Right lung (tissue), 5 donors: ENCODE measurements around the gene SYMPK. TPM values are rescaled to one million over a fixed set of nuclear protein-coding genes. Genes with fewer than 3 reads are reported as not detected.

Experiments used
- DNase-seq, 2 donors: peaks; one replicate each; pipeline ENCODE4 v3.0.0-alpha.2; 2013
- polyA plus RNA-seq, 5 donors: library from polyadenylated mRNA; unstranded; fragments of 120-200 nt; gene quantifications; one replicate each; pipeline versions ENCODE4 v1.2.1 to v1.2.3, GENCODE V29; 2013; ENCODE audit warnings: inconsistent platforms in 1 of 5, low replicate concordance in 1 of 5; ENCODE audit not compliant: insufficient read length in 5 of 5, insufficient read depth in 1 of 5

The SYMPK gene
- polyA plus RNA-seq, 5 donors: 50.6 to 73.7 (median 64.0) TPM

DNA sequence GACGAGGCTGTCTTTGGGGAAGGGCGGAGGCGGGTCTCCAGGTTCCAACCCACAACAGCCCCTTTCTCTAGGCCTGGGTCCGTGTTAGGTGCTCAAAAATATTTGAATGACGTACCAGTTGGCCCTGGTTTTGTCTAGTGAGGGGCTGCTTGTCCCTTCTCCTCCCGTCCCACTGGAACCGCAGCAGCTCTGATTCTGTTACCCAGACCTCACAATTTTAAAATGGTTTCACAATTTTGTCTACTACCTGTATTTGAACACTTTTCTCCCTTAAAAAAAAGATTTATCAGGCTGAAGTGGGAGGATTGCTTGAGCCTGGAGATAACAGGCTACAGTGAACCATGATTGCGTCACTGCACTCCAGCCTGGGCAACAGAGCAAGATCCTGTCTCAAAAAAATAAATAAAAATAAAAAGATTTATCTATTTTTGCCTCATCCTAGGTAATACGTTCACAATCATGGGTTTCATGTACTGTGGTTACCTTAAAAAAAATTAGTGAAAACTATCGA lies 24.3 kb upstream of the SYMPK start:
- no peak for DNase-seq

DNA sequence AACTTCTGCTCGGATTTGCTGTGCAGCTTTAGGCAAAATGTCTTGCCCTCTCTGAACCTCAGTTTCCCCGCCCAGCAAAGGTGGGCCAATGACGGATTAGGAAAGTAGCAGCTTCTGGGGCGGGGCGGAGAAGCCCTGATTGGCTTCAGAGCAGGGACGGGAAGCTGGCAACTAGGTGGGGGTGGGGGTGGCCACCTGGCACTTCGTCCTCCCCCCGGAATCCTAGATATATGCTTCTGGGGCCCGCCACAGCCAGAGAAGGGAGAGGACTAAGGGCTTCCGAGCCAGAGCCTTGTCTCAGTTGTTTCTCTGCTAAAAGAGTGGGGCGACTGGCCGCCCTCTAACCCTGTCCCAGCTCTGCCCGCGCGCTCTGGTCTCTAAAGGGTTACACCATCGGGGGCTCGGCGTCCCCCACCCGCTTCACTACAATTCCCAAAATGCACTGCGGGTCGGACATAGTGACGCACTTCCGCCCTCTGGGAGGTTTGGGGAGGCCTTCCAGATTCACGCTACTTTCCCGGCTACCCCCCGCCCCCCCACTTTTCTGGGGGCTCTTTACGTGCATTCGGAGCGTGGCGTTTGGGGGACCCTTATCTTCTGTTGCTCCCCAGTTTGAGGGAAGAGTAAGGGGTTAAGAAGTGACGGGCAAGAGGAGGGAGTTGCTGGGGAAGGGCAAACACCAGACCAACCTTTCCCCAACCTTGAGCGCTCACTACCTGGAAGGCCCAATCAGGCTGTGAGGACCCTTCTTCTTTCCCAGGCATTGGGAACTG lies 23.7 kb upstream of the SYMPK start:
- DNase-seq: peak; percentile 89 to 92

DNA sequence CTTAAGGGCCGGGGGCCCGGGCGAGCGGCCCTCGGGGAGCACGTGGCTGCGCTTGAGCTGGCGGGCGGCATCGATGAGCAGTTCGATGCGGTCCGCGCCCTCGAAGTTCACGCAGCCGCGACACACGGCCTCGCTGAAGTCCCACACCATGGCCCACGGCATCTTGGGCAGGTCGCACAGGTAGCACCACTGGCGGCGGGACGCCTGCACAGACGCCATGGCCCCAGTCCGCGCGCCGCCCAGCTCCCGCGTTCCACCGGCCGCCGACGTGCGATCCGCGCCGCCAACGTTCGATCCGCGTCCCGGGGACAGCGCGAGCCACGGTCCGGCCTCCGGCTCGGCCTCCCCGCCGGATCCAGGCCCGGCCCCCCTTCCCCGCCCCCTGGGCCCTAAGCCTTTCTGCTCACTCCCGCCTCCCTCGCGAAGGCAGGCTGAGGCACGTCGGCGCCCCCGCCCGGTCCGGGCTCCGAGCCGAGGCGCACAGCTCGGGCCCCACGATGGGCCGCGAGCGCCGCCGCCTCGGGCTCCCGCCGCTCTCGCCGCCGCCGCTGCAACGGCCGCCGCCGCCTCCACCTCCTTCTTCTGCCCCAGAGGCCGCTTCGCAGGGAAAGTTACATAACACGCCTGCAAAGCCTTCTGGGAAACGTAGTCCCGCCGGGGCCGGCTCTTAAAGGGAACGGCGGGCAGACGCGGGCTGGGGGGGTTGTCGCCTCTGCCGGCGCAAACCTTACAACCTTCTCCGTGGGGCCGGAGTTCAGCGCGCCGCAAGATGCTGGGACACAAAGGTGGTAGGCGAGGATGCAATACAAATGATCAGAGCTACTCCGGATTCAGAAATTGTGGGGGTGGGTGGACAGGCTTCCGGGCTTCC lies 22.8 kb upstream of the SYMPK start, which contains the start of gene IRF2BP1:
IRF2BP1 (minus strand) TSS at position 586 of the 871 bp plus-strand sequence; CDS start at position 219, 367 bp downstream.
- DNase-seq: peak; percentile 85 to 88

DNA sequence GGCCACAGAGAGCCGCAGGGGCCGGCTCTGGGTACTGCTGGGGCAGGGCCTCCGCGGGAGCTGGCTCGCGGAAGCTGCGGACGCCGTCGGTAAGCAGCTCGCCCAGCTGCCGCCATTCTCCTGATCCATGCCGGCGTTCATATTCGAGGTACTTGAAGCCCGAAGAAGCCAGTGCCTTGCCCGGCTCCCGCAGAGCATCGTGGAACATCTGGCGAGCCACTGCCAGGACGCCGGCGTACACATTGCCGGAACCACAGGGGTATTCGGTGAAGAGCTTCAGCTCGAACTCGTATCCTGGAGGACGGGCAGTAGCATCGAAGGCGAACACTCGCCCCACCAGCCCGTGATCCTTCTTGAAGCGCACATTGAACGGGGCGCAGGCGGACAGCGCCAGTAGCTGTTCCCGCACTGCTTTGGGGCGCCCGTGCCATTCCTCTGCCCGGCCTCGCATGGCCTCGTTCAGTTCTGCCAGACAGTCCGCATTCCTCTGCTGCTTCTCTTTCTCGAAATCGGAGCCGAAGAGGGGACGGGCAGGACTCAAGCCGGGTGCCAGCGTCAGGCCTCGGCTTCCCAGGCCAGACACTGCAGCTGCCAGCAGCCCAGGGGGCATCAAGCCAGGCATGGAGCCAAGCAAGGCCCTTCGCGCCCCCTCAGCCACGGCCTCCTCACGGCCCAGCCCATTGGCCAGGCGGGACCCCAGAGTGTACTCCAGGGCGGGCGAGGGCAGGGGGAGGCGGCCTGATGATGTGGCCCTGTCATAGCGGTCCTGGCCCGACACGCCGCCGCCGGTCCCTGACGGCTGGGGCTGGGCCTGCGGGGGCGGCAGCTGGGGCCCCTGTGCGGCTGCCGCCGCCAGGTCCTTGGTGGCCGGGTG lies 22.0 kb upstream of the SYMPK start:
- DNase-seq: no peak

DNA sequence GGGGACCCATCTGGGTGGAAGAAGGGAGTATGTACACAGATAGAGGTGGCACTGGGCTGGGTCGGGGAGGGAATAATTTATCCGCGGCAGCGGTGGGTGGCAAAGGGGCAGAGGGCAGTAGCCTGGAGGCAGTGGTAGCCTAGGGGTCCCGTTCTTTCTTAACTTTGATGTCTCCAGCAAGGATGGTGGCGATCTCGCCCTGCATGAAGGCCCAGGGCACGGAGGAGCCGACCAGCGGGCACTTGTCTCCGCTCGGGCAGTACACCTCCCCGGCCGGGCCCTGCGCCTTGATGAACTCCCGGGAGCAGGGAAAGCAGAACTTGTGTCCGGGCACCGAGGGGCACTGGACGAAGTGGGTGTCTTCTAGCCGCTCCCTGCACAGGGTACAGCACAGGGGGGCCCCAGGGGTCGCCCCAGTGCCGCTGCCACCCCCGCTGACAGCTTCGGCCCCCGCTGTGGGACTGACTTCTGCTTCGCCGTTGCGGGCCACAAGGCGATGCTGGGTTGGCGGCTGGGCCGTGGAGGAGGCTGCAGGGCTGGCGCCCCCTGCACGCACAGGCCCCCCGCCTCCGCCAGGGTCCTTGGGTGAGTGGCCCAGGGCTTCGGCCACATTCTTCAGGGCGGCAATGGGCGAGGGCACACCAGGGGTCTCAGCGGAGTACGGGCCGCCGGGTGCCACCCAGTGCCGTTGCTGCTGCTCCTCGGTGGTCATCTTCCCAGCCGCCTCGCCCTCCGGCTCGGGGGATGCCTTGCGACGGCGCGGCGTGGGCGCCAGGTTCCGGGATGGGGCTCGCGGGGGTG lies 21.1 kb upstream of the SYMPK start:
- DNase-seq: no peak

DNA sequence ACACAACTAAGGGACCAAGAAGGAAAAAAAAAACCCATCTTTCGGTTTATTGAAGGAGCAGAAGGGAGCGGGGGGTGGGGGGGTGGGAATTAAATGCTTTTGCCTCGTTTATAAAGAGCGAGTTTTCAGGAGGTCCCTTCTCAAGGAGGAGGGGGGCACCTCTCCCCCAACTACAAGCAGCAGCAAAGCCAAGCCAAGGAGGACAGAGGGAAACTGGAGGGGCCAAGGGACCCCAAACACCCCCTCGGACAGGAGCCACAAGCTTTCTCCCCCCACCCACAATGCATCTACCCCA lies 20.6 kb upstream of the SYMPK start:
- no peak for DNase-seq

DNA sequence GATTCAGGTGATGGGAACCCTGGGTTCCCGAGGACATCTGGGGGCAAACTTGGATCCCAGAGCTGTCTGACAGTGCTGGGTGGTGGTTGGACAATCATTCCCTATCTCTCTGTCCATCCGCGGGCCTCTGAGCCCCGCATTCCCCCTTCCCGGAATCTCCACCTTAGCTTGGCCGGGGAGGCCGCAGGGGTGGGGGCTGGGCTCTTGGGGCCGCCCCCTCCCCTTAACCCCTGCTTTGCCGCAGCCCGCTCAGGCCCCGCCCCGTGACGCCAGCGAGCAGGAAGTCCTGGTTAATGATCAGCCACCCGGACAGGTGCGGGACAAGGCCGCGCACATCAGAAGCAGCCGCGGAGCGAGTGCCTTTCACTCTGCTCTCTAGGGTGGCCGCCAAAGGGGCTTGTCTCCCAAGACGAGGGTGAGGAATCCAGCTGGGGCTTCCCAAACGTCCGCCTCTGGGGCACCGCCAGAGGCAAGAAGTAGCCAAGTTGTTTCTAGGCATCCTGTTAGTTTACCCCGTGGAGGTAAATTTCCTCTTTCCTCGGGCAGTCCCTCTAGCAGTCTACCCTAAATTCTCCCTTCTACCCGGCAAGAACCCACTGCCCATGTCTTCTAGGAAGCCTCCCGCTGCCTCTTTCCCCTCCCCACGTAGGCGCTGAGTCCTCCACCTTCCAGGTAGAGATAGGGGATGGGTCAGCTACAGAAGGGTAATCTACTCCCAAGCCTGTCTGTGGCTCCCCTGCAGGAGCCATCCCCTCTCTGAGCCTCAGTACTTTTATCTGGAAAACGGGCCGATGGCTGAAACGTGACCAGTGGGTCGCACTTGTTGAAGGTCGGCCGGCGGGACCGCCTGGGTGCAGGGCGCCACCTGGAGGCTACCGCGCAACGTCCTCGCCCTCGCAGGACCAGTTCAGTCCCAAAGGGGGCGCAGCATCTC lies 20.0 kb upstream of the SYMPK start:
- DNase-seq: peak in 1 of 2 donors; percentile 78

DNA sequence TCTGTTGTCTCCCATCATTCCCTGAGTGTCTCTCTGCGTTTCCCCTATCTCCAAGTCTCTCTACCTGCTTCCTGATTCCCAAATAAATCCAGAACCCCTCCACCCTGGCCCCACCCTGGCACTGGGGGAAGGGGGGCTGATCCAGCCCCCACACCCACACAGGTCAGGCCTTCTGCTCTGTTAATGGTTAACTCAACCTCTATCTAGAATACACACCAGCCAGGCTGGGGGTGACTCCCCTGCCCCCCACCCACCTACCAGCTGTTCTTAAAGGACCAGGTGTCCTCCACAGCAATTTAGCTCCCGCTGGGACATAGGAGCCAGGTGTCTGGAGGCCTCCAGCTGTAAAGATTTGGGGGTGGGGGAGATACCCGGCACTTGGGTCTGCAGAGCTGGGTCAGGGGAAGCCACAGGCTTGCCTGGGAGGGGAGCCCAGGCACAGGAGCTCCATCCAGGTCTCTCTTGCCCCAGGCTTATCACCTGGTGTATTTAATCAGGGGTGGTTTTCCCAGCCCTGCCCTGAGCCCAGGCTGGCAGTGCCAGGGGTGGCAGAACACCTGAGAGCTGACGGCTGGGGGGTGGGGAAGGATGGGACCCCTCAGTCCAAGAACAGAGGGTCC lies 19.1 kb upstream of the SYMPK start:
- DNase-seq: no peak

DNA sequence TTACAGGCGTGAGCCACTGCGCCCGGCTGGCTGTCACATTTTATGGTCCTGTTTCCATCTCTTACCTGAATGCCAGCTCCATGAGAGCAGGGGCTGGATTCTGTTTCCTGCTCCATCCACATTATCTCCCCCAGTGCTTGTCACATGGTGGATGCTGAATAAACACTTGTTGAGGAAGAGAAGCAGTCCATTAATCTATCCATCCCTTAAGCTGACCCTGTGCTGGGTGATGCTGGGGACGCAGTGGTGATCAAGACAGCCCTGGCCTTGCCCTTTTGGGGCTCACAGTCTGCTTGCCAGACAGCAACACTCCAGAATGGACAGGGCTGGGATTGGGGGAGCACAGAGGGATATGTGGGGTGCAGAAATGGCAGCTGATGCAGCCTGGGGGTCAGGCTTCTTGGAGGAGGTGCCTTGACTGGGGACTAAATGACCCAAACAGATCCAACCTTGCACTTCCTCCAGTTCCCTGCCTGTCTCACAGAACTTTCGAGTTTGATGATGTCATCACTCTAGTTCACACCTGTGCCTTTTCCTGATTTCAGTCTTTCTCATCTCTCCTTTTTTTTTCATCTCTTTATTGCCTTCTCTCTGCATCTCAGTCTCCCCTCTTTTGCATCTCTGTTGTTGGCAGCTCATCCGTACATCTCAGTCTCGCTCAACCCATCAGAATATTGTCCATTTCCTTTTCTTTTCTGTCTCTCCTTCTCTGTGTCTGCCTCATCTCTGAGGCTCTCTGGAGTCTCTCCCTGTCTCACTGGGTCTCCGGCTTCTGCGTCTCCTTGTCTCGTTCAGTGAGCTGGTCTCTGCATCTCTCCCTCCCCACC lies 18.3 kb upstream of the SYMPK start:
- DNase-seq: no peak

DNA sequence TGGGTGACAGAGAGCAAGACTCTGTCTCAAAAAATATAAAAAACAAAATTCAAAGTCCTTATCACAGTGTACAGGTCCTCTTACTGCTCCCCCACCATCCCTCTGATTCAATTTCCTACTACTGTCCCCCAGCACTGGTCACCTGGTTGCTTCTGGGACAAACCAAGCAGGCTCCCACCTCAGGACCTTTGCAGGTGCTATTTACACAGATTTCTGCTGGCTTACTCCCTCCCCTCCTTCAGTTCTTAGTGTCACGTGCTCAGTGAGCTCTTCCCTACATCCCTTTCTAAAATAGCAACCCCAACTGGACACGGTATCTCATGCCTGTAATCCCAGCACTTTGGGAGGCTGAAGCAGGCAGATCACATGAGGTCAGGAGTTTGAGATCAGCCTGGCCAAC lies 17.0 kb upstream of the SYMPK start:
- no peak for DNase-seq

DNA sequence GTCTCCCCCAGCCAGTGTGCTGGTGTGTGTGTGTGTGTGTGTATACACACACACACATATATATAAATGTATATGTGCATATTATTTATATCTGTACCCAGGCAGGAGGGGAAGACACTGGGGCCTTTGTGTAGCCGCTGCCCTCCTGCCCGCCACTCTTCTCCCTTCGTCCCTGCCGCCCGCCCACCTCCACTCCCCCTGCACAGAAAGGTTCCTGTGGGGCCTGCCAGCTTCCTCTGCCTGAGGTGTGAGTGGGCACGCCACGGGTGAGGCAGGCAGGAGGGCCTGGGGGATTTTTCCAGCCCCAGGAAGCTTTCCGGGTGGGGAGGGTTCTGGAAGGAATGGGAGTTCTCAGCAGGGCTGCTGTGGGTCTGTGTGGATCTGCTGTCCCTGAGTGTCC lies 16.1 kb upstream of the SYMPK start:
- no peak for DNase-seq

DNA sequence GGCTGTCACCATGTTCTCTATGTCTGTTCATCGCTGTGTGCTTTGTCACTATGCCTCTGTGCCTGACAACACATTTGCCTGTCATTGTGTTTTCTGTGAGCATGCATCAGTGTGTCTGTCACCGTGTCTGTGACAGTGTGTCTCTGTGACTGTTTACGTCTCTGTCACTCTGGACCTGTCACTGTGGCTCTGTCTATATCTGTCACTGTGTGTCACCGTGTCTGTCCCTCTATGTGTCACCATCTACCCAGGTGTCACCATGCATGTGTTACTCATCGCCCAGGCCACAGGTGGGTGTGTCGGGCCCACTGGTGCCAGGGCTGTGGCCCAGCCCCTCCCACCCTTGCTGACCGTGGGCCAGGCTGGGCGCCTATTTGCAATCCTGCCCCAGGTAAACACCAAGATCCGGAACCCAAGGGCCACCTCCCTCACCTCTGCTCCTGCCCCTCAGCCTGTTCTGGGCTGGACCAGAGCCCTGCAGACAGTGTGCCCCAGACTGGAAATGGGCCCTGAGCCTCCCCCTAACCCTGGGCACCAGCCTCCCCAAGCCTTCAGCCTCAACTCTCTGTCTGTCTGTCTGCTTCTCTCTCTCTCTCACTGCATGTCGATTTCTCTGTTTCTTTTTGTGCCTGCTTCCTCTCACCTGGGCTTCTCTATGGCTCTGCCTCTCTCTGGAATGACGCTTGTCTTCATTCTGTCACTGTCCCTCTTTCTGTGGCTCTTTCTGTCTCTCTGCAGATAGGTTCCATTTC lies 15.3 kb upstream of the SYMPK start:
- no peak for DNase-seq

DNA sequence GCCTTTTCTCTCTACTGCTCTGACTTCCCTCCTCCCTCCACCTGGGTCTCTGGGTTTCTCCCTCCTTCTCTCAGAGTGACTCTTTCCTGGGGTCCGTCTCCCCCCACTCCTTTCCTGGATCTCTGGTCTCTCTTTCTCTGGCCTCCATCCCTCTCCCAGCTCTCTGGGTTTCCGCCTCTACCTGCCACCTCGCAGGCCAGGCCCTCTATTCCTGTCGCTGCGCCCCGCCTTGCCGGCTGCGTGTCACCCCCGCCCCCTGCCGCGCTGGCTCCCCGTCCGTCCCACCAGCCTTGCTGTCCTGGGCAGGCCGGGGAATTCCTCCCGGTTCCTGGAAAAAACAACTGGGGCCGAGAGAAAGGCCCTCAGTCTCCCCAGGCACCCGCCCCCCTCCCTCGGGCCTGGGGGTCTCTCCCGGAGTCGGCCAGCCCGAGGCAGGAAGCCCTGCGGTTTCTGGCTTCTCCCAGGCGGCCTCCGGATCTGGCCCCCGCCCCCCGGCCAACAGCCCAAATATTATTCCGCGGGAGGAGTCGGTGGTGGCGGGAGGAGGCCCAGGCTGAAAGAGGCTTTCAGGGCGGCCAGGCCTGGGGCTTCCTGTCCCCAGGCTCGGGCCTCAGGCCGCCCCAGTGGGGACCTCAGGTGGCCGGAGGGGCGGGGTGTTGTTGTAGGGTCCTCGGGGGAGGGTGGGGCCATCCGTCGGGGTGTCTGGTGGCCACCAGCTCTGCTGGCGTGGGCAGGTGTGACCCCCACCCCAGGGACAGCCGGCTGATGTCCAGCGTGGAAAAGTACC lies 13.7 kb upstream of the SYMPK start:
- DNase-seq: no peak

DNA sequence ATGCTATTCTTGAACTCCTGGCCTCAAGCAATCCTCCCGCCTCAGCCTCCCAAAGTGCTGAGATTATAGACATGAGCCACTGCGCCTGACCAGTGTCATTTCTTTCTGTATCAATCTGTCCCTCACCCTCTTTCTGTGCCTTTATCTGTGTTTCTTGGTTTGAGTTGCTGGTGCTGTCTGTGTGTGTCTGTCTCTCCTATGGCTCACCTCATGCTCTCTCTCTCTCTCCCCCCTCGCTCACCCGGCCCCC lies 13.1 kb upstream of the SYMPK start:
- no peak for DNase-seq

DNA sequence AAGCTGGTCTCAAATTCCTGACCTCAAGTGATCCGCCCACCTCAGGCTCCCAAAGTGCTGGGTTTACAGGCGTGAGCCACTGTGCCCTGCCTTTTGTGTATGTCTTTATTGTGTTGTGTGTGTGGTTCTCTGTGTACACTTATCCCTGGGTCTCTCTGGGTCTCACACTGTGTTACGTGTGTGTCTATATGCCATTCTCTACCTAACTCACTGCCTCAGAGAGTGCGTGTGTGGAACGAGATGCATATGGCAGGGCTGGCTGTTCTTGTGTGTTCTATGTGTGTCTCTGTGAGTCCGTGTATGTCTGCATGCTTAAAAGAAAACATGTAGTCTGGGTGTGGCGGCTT lies 11.6 kb upstream of the SYMPK start:
- no peak for DNase-seq

DNA sequence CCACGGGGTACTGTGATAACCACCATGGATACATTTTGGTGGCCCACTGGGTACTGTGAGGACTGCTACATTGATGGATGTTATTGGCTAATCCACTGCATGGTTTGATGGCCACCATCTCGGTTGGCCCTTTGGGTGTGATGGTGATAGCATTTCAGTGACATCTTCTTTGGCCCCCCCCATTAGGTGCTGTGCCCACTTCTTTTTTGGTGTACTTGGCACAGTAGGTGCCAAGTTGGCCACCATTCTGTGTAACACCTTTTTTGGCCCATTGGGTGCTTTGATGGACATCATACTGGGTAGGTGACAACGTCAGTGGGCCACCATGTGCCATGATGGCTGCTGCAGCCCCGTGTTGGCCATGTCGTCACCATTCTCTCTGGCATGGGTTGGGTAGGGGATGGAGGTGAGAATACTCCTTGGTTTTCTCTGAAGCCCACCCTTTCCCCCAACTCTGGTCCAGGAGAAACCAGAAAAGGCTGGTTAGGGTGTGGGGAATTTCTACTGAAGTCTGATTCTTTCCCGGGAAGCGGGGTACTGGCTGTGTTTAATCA lies 10.3 kb upstream of the SYMPK start:
- no peak for DNase-seq
